Activated T-cell treated with anti-CD3 and anti-CD28 coated beads, Interleukin-2, amount 50 U/mL, for 48 hours (primary cell): ENCODE results near the gene PASK.

Source experiments
- DNase-seq, 2 experiments: peaks; one replicate each; pipeline ENCODE4 v3.0.0-alpha.2; 2020

The PASK gene

GRCh38 chr2:241074901-241075540 lies 74.3 kb downstream of the PASK start:
- no peak for DNase-seq

DNA sequence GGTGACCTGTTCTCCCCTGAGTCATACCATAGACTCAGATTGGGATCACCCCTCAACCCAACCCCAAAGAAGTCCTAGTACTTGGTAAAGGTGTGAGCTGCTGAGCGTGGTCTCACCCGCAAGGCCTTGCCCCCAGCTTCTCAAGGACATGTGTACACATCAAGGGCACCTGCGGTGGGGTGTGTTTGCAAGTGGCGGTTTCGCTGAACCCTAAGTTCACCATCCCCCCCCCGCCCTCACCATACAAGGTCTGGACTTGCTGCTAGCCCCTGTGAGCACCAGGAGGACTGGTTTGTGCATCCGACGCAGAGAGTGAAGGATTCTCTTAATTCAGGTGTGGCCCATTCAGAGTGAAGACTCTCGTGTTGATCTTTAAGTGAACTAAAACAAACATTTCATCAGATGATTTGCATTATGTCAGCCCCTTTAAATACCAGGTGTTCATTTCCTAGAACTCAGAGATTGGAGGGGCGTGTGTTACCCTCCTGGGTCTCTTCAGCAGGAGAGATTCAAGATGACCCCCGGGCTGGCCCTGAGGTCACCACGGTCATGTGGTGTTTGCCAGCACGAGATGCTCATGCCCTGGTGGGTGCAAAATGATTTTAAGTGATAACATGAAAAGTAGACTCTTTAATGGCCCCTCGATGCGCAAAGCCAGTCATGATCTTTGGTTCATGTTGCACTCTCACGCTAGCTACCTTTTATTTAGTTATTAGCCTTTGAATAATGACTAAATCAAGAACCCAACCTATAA lies 75.0 kb downstream of the PASK start:
- no peak for DNase-seq

GRCh38 chr2:241073166-241074064 lies 75.9 kb downstream of the PASK start:
- peak in 1 of 2 experiments; percentile 14 for DNase-seq

GRCh38 chr2:241072553-241073165 lies 76.6 kb downstream of the PASK start:
- peak in 1 of 2 experiments; percentile 11 for DNase-seq

GRCh38 chr2:241072151-241072550 lies 77.1 kb downstream of the PASK start:
- peak in 1 of 2 experiments; percentile 10 for DNase-seq

DNA sequence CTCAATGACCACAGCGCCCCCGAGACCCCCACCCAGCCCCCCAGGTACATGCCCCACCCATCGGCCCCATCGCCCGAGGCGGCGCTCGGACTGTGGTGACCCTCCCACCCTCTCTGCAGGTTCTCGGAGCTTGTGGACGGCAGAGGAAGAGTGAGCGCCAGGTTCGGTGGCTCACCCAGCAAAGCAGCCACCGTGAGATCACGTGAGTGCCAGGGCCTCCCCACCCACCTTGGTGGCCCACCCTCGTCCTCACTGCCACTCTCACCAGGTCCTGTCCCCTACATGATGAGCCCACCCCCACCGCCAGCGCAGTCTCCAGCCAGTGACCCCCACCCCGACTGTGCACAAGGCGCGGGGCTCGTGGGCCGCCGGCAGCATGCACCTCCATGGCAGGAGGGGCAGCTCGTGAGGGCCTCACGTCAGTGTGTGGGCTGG lies 77.6 kb downstream of the PASK start:
- peak in 1 of 2 experiments; percentile 8 for DNase-seq

- DNase-seq, result peak; percentile 7 to 12
Measured at GRCh38 chr2:241070811-241071676, 78.2 kb downstream of the PASK start.

- DNase-seq, result peak in 1 of 2 experiments; percentile 10
Measured at GRCh38 chr2:241070361-241070760, 78.9 kb downstream of the PASK start.

DNA sequence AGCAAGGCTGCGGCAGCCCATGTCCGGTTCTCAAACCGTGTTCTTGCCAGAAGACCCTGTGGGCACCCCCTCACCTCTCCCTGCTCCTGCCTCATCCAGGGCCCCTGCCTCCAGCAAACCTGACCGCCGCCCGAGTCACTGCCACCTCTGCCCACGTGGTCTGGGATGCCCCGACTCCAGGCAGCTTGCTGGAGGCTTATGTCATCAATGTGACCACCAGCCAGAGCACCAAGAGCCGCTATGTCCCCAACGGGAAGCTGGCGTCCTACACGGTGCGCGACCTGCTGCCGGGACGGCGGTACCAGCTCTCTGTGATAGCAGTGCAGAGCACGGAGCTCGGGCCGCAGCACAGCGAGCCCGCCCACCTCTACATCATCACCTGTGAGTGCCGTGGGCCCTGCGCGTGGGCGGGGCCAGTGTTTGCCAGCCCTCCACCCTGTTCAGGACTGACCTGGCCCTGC lies 79.4 kb downstream of the PASK start:
- DNase-seq, result peak in 1 of 2 experiments; percentile 14

DNA sequence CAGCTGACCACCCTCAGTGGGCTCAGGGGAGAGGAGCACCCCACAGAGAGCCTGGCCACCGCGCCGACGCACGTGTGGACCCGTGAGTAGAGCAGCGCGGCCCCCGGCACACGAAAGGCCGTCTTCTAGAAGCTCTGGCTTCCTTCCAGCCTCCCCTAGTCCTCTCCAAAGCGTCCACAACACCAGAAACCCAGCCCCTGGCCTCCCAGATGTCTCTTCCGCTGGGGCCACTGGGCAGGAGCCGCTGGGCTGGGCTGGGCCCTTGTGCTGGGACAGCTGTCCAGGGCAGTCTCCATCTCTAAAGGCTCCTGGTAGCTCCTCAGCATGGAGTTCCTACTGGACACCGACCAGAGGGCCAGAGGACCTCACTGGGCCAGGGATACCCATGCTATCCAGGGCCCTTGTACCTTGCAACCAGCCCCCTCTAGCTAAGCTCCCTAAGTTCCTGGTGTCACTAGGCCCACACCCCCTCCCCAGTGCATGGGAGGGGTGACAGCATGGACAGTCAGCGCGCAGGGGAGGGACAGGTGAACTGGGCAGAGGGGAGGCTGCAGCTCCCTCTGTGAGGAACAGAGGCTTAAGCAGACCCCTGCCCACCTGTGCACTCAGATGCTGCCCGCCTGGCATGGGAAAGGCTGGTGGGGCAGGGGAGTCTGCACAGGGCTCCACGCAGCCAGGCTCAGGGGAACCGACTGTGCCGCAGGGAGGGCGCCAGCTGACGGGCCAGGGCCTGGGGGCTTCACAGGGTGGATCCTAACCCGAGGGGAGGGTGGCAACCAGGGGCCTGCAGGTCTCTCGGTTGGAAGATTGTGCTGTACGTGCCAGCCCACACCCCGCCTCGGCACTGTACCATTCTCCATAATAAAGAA lies 80.1 kb downstream of the PASK start:
- peak in 1 of 2 experiments; percentile 12 for DNase-seq

GRCh38 chr2:241068136-241068941 lies 80.9 kb downstream of the PASK start:
- DNase-seq, result no peak

GRCh38 chr2:241067501-241068135 lies 81.7 kb downstream of the PASK start:
- no peak for DNase-seq

- DNase-seq, result no peak
Measured at GRCh38 chr2:241066893-241067341, 82.4 kb downstream of the PASK start.

- DNase-seq, result peak in 1 of 2 experiments; percentile 14
Measured at GRCh38 chr2:241066171-241066892, 82.9 kb downstream of the PASK start.

DNA sequence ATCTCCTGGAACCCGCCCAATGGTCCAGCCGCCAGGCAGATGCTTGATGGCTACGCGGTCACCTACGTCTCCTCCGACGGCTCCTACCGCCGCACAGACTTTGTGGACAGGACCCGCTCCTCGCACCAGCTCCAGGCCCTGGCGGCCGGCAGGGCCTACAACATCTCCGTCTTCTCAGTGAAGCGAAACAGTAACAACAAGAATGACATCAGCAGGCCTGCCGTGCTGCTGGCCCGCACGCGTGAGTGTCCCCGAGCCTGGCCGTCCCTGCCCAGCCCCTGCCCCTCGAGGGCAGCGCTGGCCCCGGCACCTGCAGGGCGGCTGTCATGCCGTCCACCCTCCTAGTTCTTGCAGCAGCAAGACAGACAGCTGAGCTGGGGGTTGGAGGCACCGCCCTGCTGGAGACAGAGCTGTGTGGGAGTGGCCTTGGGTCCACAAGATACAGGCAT lies 83.9 kb downstream of the PASK start:
- peak in 1 of 2 experiments; percentile 12 for DNase-seq

DNA sequence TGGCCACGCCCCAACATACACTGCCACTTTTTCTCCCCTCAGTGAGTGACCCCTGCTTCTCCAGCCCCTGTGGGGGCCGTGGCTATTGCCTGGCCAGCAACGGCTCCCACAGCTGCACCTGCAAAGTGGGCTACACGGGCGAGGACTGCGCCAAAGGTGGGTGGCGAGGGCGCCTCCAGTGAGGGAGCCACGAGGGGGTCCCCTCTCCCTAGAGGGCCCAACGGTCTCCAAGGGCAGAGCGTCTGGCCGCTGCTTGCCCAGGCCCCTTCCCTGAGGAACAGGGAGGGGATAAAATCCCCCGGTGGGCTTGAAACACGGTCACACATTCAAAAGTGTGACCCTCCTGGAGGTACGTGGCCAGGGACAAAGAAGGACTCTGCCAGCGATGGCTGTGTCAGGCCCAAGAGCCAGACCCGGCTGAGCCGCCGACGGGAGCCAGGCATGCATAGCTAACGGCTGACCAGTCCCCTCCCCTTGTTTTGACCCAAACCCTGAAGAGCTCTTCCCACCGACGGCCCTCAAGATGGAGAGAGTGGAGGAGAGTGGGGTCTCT lies 84.4 kb downstream of the PASK start:
- no peak for DNase-seq

GRCh38 chr2:241064008-241064801 lies 85.1 kb downstream of the PASK start:
- DNase-seq, result peak; percentile 65 to 75
